ACHN (cell line): ENCODE measurements around the gene INTS7.
"Not testable (repeated sequence)": the region's sequence is repeated elsewhere in the genome, so short reads cannot be mapped to it uniquely, and the experiment has no call there.

ENCODE experiments used
- DNase-seq: peaks from one replicate; pipeline ENCODE4 v3.0.0-alpha.2; 2015
- in situ Hi-C: cut with HindIII; loops from 2 replicates; pipeline ENCODE4 v1.10.0; 2017; ENCODE audit warnings: low sequenced_read_pairs, low pct_ligation_motif_present, low pct_unique_long_range_greater_than_20kb

Gene INTS7

GRCh38 chr1:212040629-212041412 is 5.5 kb upstream of the INTS7 start:
- in situ Hi-C loops, result no loop called here
- DNase-seq, result peak; percentile 37

DNA sequence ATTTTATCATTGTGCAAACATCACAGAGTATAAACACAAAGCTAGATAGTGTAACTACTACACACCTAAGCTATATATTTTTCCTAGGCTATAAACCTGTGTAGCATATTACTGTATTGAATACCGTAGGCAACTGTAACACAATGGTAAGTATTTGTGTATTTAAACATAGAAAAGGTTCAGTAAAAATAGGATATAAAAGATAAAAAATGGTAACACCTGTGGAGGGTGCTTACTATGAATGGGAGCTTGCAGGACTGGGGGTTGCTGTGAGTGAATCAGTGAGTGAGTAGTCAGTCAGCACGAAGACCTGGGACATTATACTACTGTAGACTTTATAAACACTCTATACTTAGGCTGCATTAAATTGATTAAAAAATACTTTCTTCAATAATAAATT is 4.3 kb upstream of the INTS7 start:
- in situ Hi-C loops, result no loop called here
- no peak for DNase-seq

DNA sequence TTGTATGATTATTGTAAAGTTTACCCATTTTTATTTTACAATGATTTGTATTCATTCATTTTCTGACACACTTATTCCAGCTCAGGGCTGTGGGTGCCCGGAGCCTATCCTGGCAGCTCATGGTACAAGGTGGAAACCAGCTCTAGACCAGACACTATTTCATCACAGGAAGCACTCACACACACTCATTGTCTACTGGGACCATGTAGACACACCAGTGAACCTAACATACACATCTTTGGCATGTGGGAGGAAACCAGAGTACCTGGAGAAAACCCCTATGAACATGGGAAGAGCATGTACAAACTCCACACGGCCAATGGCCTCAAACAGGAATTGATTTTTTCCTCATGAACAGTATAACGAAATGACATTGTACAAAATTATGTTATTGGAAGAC is 2.5 kb upstream of the INTS7 start:
- DNase-seq, result no peak
- in situ Hi-C loops, result no loop called here

- no peak for DNase-seq
- in situ Hi-C loops, result no loop called here
These were observed 663 bp upstream of the INTS7 start for GRCh38 chr1:212035835-212036605.

GRCh38 chr1:212034516-212035122 is 738 bp downstream of the INTS7 start:
- in situ Hi-C loops, result no loop called here
- DNase-seq, result no peak

GRCh38 chr1:212030936-212031528 is 4.3 kb downstream of the INTS7 start:
- DNase-seq, result peak; percentile 78
- in situ Hi-C loops, result no loop called here

GRCh38 chr1:212027727-212028126 is 7.6 kb downstream of the INTS7 start:
- in situ Hi-C loops, result not testable (repeated sequence)
- peak; percentile 52 for DNase-seq

DNA sequence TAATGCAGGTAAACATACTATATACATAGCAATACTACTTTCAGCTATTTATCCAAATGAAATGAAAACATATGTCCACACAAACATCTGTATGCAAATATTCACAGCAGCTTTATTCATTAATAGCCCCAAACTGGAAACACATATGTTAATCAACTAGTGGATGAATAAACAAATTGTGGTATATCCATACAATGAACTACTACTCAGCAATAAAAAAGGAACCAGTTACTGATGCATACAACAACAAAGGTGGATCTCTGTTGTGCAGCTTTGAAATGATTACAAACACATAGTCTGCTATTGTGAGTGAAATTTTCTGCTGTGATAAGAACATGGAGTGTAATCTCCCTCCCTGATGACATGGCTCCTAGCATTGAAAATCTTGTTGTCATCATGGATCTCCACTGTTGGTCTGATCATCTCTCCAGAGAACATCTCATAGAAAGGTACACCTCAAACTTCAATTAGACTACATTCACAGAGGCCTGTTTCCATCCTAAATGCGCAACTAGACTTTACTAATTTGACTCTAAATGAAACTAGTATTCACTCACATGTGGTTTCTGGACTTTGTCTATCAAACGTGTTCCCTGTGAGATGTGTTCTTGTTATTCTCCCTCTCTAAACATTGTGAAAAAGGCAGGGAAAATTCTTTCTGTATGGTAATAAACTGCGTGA is 10.7 kb downstream of the INTS7 start:
- in situ Hi-C loops, result no loop called here
- no peak for DNase-seq

DNA sequence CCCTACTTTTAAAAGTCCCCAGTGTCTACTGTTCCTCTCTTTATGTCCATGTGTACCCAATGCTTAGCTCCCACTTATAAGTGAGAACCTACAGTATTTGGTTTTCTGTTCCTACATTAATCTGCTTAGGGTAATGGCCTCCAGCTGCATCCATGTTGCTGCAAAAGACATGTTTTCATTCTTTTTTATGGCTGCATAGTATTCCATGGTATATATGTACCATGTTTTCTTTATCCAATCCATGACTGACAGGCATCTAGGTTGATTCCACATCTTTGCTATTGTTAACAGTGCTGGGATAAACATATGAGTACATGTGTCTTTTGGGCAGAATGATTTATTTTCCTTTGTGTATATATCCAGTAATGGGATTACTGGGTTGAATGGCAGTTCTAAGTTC is 12.4 kb downstream of the INTS7 start:
- DNase-seq, in situ Hi-C loops: not testable (repeated sequence)

DNA sequence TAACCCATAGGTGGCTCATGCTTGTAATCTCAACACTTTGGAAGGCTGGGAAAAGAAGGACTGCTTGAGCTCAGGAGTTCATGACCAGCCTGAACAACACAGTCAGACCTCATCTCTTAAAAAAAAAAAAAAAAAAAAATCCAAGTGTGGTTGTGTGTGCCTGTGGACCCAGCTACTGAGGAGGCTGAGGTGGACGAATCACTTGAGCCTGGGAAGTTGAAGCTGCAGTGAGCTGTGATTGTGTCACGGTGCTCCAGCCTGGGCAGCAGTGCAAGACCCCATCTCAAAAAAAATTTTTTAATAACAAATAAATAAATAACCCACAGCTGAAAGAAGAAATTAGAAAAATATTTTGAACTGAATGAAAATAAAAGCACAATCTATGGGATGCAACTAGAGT is 13.8 kb downstream of the INTS7 start:
- in situ Hi-C loops, result no loop called here
- DNase-seq, result no peak

GRCh38 chr1:212020975-212021374 is 14.4 kb downstream of the INTS7 start:
- DNase-seq, result no peak
- in situ Hi-C loops, result no loop called here

- DNase-seq, result no peak
- in situ Hi-C loops, result no loop called here
These were observed 21.7 kb downstream of the INTS7 start for GRCh38 chr1:212013672-212014071.

DNA sequence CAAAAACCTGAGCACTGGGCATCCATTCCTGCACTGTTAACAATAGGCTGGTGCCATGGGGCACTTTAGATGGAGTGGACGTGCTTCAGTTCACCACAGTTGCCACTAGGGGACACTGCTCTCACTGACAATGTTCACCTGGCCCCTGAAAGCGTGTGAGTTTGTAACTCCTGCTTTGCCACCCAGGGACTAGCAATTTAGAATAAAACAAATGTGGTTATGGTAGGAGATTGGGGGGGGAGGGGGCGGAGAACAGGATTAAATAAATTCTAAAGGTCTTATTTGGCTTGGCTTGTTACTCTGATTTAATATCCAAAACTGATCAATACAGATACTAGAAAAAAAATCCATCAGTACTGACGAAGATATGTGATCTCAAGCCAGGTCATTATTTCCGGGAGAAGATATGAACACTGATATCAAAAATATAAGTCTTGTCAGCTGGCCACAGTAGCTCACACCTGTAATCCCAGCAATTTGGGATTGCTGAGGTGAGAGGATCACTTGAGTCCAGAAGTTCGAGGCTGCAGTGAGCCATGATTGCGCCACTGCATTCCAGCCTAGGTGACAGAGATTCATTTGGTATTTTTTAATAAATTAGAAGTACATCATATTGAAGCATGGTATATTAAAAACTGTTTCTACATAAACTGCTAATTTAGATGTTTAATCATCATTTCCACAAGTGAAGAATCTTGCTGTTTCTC is 23.2 kb downstream of the INTS7 start:
- DNase-seq, result peak; percentile 76
- in situ Hi-C loops, result no loop called here

GRCh38 chr1:212010004-212010403 is 25.4 kb downstream of the INTS7 start:
- no peak for DNase-seq
- in situ Hi-C loops, result no loop called here

- no peak for DNase-seq
- in situ Hi-C loops, result no loop called here
These were observed 25.8 kb downstream of the INTS7 start for GRCh38 chr1:212009561-212009960.

GRCh38 chr1:212007886-212008285 is 27.5 kb downstream of the INTS7 start:
- no peak for DNase-seq
- in situ Hi-C loops, result no loop called here

- in situ Hi-C loops, result no loop called here
- DNase-seq, result no peak
These were observed 28.2 kb downstream of the INTS7 start for GRCh38 chr1:212007178-212007577.
